Hematopoietic multipotent progenitor cell treated with erythropoietin and hydrocortisone succinate and interleukin-3 and kit ligand, for 17 days (in vitro differentiated cells): ENCODE results near the gene DYNLL1.
"Not testable (repeated sequence)": the region's sequence is repeated elsewhere in the genome, so short reads cannot be mapped to it uniquely, and the experiment has no call there.

Experiments
- DNase-seq: peaks from one replicate; pipeline ENCODE4 v3.0.0-alpha.2; 2015; ENCODE audit warnings: low spot score

The DYNLL1 gene

DNA sequence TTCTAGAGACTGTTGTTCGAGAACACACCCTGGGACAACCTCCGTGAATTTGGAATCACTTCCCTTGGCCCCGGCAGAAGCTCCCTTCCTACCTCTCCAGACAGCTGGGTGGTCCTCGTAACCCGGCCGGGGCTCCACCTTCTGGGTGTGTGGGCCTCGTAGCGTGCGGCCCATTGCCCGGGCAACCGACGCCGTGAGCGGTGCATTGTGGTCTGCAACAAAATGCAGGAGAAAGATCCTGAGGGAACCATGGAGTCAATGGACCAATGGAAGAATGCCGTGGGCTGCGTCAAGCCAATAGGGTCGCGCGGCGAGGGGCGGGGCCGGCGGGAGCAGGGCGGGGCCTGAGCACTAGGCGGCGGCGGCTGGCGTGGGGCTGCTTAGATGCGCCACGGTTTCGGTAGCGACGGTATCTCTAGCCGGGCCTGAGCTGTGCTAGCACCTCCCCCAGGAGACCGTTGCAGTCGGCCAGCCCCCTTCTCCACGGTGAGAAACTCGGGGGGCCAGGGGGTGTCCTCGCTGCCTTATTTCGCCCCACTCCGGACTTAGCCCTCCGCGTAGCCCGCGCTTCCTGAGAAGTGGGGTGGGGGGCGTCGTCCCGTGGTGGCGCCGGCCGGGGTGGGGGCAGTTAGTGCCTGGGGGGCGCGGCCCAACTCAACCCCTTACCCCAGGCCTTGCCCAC is at the start of gene DYNLL1:
DYNLL1 (plus strand) TSS at position 383 of the 682 bp plus-strand sequence. CDS start 309 bp downstream, outside the sequence.
- peak; percentile 94 for DNase-seq

DNA sequence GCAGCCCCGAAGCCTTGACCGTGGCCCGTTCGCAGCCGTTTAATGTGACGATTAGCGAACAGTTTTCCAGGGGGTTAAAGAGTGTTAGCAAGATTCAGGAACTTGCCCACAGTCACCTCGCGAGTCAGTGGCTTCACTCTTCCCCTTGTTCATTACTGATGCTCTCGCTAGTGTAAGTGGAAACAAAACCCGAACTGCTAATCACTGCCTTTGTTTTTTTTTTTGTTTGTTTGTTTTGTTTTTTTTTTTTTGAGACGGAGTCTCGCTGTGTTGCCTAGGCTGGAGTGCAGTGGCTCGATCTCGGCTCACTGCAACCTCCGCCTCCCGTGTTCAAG is 49.1 kb upstream of the DYNLL1 start:
- not testable (repeated sequence) for DNase-seq

DNA sequence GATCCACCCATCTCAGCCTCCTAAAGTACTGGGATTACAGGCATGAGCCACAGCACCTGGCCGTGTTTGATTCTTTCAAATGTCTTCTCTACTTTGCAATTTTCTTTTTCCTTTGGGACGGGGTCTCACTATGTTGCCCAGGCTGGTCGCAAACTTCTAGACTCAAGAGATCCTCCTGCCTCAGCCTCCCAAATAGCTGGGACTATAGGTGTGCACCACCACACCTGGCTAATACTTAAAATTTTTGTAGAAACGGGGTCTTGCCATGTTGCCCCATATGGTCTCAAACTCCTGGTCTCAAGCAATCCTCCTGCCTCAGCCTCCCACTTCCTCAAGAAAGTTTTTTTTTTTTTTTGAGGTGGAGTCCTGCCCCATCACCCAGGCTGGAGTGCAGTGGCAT is 47.9 kb upstream of the DYNLL1 start:
- no peak for DNase-seq

DNA sequence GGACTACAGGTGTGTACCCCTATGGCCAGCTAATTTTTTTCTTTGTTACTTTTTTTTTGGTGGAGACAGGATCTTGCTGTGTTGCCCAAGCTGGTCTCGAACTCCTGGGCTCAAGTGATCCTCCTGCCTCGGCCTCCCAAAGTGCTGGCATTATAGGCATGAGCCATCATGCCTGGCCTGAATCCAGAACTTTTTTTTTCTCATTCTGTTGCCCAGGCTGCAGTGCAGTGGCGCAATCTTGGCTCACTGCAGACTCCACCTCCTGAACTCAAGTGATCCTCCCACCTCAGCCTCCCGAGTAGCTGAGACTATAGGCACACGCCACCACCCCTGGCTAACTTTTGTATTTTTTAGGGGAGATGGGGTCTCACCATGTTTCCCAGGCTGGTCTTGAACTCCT is 43.4 kb upstream of the DYNLL1 start:
- peak; percentile 56 for DNase-seq

DNA sequence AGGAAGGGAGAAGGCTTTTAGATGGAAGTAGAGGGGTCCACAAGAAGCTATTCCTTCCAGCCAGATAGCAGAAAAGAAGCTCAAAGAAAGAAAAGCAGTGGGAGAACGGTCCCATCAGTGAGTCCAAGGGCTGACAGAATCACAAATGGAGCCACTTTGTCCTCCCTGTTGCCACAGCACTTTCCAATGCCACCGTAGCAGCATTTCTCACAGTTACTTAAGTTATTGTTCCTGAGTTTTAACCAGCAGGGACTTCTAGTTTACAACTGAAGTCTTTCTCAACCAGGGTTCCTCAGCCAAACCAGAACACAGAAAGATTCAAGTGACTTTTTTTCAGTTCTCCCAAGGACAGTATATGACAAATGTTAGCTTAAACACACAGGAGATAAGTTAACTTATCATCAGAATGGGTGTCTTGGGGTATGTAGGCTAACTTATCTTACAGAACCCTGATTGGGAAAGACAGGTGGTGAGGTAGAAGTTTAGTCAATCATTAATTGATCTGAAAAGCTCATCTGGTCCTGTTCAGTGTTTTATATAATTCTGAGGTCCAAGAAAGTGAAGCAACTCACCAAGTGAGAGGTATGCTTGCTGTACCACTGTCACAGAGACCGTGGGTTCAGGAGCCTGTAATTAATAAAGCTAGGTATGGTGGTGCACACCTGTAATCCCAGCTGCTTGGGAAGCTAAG is 42.7 kb upstream of the DYNLL1 start:
- DNase-seq, result no peak

DNA sequence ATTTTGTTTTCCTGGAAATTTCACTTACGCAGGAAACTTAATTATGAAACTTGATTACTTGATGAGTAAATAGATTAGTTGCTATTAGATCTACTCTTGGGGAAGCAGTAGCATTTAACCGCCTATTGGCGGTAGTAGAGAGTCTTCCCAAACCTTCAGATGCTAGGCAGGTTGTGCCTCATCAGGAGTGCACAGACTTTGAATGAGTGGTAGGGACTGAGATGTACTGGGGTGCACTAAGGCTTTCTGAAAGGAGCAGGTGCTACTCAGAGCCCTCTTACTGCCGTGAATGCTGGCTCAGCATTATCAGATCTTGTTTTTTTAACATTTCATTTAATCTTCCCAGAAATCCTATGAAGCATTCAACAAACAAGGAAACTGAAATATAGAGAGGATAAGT is 41.9 kb upstream of the DYNLL1 start:
- peak; percentile 58 for DNase-seq

DNA sequence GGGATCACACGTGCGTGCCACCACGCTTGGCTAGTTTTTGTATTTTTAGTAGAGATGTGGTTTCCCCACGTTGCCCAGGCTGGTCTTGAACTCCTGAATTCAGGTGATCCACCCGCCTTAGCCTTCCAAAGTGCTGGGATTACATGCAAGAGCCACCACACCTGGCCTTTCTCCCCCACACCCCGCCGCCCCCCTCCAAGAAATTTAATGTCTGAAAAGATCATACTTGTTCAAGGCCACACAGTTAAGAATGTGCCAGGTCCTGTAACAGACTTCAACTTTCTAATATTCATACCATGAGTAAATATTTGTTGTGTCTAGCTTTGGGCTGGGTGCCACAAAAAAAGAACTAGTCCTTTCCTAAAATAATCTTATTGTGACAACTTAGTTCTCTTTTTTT is 40.6 kb upstream of the DYNLL1 start:
- no peak for DNase-seq

DNA sequence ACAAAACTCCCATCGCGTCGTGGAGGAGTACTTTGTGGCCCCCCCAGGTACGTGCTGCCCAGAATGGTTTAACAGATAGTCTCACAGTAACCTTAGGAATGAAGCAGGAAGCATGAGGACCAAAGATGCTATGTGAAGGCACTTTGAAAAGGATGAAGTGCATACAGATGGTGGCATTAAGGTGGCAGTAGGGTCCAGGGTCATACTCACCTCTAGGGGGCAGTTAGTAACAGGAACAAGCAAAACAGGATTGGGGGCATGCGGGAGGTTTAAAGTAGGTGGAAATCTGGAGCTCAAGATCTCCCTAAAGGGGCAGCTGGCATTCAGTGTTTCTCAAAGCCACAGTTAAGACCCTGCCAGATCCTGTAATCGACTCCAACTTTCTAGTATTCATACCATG is 38.8 kb upstream of the DYNLL1 start:
- no peak for DNase-seq

GRCh38 chr12:120460157-120460556 is 35.8 kb upstream of the DYNLL1 start:
- no peak for DNase-seq

GRCh38 chr12:120462099-120462640 is 33.7 kb upstream of the DYNLL1 start:
- no peak for DNase-seq

GRCh38 chr12:120463712-120464111 is 32.2 kb upstream of the DYNLL1 start:
- DNase-seq, result no peak

GRCh38 chr12:120465756-120466155 is 30.2 kb upstream of the DYNLL1 start:
- no peak for DNase-seq

DNA sequence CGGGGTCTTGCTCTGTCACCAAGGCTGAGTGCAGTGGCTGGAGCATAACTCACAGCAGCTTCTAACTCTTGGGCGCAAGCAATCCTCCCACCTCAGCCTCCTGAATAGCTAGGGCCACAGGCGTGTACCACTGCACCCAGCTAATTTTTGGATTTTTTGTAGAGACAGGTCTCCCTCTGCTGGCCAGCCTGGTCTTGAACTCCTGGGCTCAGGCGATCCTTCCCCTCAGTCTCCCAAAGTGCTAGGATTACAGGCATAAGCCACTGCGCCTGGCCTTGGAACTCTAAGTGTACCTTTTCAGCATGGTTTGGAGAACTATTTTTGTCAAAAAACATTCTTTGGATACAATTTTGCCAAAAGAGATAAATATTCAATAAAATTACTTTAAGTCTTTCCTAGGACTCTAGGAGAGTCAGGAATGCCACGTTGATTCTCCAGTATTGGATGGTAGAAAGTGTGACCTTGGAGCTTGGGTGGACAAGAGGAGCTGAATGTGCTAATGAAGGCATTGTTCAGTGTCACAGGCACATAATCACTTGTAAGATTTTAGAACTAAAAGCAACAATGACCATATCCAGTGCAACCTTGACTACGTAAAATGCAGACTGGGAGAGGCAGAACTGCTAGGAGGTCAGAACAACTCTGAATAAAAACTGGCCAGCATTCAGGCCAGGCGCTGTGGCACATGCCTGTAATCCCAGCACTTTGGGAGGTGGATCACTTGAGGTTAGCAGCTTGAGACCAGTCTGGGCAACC is 29.2 kb upstream of the DYNLL1 start:
- DNase-seq, result peak; percentile 73

- no peak for DNase-seq
These were observed 28.5 kb upstream of the DYNLL1 start for GRCh38 chr12:120467439-120467838.

DNA sequence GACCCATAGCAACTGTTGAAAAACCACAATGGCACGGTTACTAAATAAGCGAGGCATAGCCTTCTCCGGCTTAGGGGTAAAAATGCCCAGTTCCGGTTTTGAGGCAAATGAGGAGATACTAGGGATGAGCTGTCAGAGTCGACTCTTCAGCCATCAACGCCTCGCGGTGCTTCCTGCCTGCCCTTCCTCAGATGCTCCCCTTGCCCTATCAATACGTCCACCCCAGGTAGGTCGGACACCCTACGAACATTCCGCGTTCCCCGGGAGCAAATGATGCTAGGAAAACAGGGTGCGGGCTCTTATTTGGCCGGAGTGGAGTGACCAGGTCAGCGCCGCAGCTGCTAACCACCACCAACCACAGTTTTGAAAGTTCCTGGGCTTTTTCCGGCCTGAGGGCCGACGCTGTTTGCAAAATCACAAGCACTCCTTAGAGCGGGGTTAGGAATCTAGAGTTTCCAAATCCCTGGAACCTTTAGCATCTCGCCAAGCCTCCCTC is 27.5 kb upstream of the DYNLL1 start:
- DNase-seq, result peak; percentile 25

- no peak for DNase-seq
These were observed 27.0 kb upstream of the DYNLL1 start for GRCh38 chr12:120468821-120469449.

DNA sequence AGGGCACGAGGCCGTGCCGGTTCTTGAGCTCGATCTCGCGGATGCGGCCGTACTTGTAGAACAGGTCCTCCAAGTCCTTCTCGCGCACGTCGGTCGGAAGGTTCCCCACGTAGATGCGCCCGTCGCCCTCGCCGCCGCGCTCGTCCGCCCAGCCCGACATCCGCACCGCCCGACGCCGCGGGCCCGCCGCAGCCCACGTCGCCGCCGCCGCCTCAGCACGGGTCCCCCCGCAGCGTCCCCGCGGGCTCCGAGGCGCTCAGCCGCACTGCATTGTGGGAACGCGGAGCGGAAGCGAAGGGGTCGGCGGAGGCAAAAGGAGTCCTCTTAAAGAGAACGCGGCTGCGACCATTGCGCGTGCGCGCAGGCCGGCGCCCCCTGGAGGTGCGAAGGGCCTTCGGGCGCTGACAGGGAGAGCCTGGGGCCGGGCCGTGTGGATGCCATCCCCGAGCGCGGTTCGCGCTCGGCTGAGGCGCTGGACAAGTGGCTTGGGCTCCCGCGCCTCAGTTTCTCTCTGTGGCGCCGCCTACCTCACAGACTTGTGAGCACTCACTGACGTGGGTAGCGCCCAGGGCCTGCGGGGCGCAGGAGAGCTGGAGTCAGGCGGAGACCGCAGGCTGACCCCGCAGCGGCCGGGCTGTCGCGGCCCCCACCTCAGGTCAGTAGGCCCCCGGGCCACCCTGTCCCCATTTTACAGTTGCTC is 26.3 kb upstream of the DYNLL1 start, which contains the start of gene SRSF9:
SRSF9 (minus strand) TSS at position 299 of the 700 bp plus-strand sequence; CDS start at position 160, 139 bp downstream.
- DNase-seq, result peak; percentile 97

DNA sequence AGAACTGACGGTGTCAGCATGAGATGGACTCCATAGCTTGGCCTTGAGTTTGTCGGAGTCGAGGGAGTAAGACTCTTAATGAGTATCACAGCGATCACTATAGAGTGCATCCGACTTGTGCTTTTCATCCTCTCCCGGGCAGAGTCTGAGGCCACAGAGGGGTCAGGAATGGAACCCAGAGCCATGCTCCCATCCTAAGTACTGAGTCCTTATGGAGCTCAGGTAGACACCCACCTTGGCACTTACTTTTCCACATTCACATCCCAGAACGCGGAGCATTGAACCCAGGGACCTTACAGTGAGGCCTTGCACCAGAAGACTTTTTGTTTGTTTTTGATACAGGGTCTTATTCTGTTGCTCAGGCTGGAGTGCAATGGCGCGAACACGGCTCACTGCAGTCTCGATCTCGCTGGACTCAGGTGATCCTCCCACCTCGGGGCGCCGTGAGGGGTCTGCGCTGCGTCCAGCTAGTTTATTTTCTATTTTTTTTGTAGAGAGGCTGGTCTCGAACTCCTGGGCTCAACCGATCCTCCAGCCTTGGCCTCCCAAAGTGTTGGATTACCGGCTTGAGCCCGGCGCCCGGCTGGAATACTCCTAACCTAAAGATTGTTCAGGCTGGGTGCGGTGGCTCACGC is 25.6 kb upstream of the DYNLL1 start:
- DNase-seq, result no peak

DNA sequence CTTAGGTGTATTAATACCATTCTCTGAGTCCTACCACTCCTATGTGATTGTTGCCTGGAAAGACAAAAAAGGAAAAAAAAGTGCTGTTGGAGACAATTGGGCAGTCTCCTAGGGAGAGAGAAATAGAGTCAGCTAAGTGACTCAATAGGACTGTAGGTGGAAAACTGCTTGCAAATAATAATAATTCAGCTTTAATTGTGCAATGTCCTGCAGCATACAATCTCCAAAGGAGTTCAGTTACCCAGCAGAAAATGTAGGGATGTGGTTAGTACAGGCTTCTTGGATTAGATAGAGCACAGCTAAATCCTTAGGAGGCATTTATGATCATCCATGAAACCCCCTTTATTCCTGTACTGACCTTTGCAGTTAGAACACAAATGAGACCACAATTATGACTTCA is 23.4 kb upstream of the DYNLL1 start:
- no peak for DNase-seq

DNA sequence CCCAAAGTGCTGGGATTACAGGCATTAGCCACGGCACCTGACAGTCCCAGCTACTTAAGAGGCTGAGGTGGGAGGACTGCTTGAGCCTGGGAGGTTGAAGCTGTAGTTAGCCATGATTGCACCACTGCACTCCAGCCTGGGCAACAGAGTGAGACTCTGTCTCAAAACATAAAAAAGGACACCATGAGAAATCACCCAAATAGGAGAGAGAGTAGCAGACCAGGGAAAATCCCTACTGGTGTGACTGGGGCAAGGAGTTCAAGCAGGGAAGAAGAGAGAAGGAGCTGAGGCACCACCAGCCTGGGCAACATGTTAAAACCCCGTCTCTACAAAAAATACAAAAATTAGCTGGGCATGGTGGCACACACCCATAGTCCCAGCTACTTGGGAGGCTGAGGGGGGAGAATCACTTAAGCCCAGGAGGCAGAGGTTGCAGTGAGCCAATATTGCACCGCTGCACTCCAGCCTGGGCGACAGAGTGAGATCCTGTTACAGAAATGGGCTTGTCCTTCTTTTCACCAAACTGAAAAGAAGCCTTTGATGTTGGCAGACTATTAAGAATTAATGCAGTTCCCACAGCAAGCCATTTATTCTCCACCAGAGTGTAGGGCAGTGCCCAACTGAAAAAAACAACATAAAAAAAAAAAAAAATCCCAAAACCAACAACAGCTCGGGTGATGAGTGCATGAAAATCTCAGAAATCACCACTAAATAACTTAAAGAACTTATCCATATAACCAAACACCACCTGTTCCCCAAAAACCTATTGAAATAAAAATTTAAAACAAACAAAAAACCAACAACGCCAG is 21.9 kb upstream of the DYNLL1 start:
- DNase-seq, result no peak
